GM12864 (cell line): ENCODE measurements around the gene PPARD.

Source experiments
- DNase-seq: peaks from one replicate; pipeline ENCODE4 v3.0.0-alpha.2; 2011; ENCODE audit warnings: low read depth
- H3K4me3 ChIP-seq: 2 replicates; pipeline ENCODE4 v1.5.1; 2011; ENCODE audit warnings: mild to moderate bottlenecking, low read depth, low read length, control low read depth
- CTCF ChIP-seq: IDR thresholded peaks from 2 replicates; pipeline ENCODE4 v1.5.1; 2011; ENCODE audit warnings: low read depth, mild to moderate bottlenecking, moderate library complexity, low read length, control low read depth, inconsistent platforms; ENCODE audit errors: missing control alignments

PPARD gene

GRCh38 chr6:35400111-35400510, 57.8 kb downstream of the PPARD start:
- no peak overlapping the region for H3K4me3 ChIP-seq
- DNase-seq: no peak
- no peak for TF ChIP-seq CTCF

GRCh38 chr6:35400901-35401311, 58.5 kb downstream of the PPARD start:
- no peak for DNase-seq
- no peak overlapping the region for H3K4me3 ChIP-seq
- TF ChIP-seq CTCF: no peak

DNA sequence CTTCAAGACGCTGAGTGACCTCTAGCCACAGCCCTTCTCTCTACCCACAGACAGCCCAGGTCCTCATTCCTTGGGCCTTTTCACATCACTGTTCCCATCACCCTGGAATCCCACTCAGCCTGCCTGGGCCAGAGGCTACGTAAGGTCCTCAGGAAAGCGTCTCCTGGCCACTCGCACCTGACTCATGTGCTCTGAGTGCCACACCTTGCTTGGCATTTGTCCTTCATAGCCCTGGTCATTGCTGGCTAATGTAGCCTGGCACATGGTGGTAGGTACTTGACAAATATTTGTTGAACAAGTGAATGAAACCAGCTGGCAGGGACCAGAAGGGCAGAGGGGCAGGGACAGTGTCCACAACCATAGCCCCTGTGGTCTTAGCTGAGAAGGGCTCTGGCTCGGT, 59.2 kb downstream of the PPARD start:
- TF ChIP-seq CTCF: no peak
- no peak overlapping the region for H3K4me3 ChIP-seq
- no peak for DNase-seq

DNA sequence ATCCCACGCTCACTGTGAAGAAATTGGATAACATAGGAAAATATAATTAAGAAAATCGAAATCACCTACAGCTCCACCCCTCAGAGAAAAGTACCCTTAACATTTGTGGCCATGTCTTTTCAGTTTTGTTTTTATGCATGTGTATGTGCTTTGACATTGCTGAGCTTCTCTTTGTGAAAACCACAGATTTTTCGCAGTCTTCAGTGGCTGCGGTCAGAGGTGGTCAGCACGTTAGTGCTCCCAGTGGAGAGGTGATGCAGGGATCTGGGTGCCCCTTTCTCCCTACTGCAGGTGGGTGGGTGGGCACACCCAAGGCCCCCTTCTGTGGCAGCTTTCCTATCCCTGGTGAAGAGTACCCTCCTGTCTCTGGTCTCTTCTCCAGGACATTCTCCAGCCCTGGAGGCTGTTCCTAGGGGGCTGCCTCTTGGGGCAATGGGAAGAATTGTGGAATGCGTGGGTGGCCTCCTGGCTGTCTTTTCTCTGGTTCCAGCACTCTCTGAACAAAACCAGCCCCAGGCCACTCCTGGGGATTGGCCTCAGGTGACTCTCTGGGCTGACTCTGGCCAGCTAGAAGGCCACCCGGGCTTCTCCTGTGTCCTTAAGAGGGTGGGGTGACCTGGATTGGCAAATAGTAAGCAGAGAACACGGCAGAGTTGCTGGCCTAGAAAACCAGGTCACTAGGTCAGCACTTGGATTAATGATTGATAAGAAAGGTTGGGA, 59.9 kb downstream of the PPARD start:
- peak; percentile 18 for DNase-seq
- TF ChIP-seq CTCF: peak; percentile 19
- H3K4me3 ChIP-seq: no peak overlapping the region

GRCh38 chr6:35402856-35403191, 60.5 kb downstream of the PPARD start:
- H3K4me3 ChIP-seq: no peak overlapping the region
- TF ChIP-seq CTCF: no peak
- no peak for DNase-seq

- H3K4me3 ChIP-seq: no peak overlapping the region
- DNase-seq: no peak
- no peak for TF ChIP-seq CTCF
Measured at GRCh38 chr6:35403544-35404442, 61.4 kb downstream of the PPARD start.
